Activated CD8-positive, alpha-beta T cell treated with anti-CD3 and anti-CD28 coated beads for 36 hours (primary cell): ENCODE measurements around the gene SETD1A. TPM values are rescaled to one million over a fixed set of nuclear protein-coding genes. Genes with fewer than 3 reads are reported as not detected.

Experiments
- ATAC-seq: fragments of 200-7000 bp; cut with Tn5 transposase; one replicate; pipeline ENCODE4 v1.10.0; 2021; ENCODE audit warnings: mild to moderate bottlenecking, moderate library complexity
- CTCF ChIA-PET: fragments of 350-600 bp; sonication (Branson Sonifier 250); formaldehyde crosslinking; loops from one replicate; lab custom pipeline; 2021; ENCODE audit warnings: antibody characterized with exemption; lab: Charles Lee
- POLR2A ChIA-PET: fragments of 350-600 bp; sonication (Branson Sonifier 250); formaldehyde crosslinking; loops from one replicate; lab custom pipeline; 2021; ENCODE audit warnings: antibody characterized with exemption; lab: Charles Lee
- DNase-seq: peaks from one replicate; pipeline ENCODE4 v3.0.0-alpha.2; 2020
- H3K27ac Mint-ChIP-seq: one replicate; pipeline ENCODE4 v1.8.0; 2021; ENCODE audit warnings: mild to moderate bottlenecking, mixed read lengths
- H3K27me3 Mint-ChIP-seq: one replicate; pipeline ENCODE4 v1.8.0; 2021; ENCODE audit warnings: mixed read lengths
- H3K36me3 Mint-ChIP-seq: one replicate; pipeline ENCODE4 v1.8.0; 2021; ENCODE audit warnings: low read depth, mixed read lengths
- H3K4me1 Mint-ChIP-seq: one replicate; pipeline ENCODE4 v1.8.0; 2021; ENCODE audit warnings: low read depth, mixed read lengths
- H3K4me3 Mint-ChIP-seq: one replicate; pipeline ENCODE4 v1.8.0; 2021; ENCODE audit warnings: mild to moderate bottlenecking, moderate library complexity, mixed read lengths
- H3K9me3 Mint-ChIP-seq: one replicate; pipeline ENCODE4 v1.8.0; 2021; ENCODE audit warnings: mixed read lengths
- intact Hi-C: fragments of 100-400 bp; cut with micrococcal nuclease; formaldehyde crosslinking; loops from one replicate; pipeline ENCODE4 v1.10.0; 2022
- total RNA-seq, 2 experiments: library from RNA; stranded (reverse); gene quantifications; one replicate each; pipeline ENCODE4 v1.2.3, GENCODE V29; 2021
- TF ChIP-seq, protein P1 (sequence below): fragments of 200-600 bp; IDR thresholded peaks from one replicate; pipeline ENCODE4 v1.8.0; 2022; ENCODE audit warnings: antibody characterized with exemption, mild to moderate bottlenecking

The SETD1A gene
- total RNA-seq, 2 experiments from 2014 or later, result 18.0 to 19.2 TPM

DNA sequence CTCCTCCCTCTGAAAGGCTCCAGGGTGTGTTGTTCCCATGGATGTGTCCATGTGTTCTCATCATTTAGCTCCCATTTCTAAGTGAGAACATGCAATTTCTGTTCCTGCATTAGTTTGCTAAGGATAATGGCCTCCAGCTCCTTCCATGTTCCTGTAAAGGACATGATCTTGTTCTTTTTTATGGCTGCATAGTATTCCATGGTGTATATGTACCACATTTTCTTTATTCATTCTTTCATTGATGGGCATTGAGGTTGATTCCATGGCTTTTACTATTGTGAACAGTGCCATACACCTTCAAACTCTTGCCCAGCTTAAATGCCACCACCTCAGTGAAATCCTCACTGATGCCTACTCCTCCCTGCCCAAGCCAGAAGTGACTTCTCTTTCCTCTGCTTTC is 13.2 kb upstream of the SETD1A start:
- H3K36me3 Mint-ChIP-seq, result peaks cover 18% of the 10 kb centered on the region
- ChIA-PET CTCF (interaction anchor here (0.6 to 5.9 kb wide), 4 partner anchors 9 to 99 kb away, joined by 3 to 50 read pairs (median 7); no protein-coding TSS in a partner anchor), POLR2A (interaction anchor here (1.0 to 1.1 kb wide), 2 partner anchors 9 kb away, joined by 4 read pairs; no protein-coding TSS in a partner anchor)
- H3K4me1 Mint-ChIP-seq, result peaks cover 19% of the 10 kb centered on the region
- H3K27me3 Mint-ChIP-seq, result no peaks in the 10 kb centered on the region
- DNase-seq (no peak), ATAC-seq (no peak)
- TF ChIP-seq, protein P1, sequence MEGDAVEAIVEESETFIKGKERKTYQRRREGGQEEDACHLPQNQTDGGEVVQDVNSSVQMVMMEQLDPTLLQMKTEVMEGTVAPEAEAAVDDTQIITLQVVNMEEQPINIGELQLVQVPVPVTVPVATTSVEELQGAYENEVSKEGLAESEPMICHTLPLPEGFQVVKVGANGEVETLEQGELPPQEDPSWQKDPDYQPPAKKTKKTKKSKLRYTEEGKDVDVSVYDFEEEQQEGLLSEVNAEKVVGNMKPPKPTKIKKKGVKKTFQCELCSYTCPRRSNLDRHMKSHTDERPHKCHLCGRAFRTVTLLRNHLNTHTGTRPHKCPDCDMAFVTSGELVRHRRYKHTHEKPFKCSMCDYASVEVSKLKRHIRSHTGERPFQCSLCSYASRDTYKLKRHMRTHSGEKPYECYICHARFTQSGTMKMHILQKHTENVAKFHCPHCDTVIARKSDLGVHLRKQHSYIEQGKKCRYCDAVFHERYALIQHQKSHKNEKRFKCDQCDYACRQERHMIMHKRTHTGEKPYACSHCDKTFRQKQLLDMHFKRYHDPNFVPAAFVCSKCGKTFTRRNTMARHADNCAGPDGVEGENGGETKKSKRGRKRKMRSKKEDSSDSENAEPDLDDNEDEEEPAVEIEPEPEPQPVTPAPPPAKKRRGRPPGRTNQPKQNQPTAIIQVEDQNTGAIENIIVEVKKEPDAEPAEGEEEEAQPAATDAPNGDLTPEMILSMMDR, result no peak
- intact Hi-C loops, result no loop called here
- H3K4me3 Mint-ChIP-seq, result no peak overlapping the region
- H3K9me3 Mint-ChIP-seq, result no peaks in the 10 kb centered on the region
- H3K27ac Mint-ChIP-seq, result no peak overlapping the region

DNA sequence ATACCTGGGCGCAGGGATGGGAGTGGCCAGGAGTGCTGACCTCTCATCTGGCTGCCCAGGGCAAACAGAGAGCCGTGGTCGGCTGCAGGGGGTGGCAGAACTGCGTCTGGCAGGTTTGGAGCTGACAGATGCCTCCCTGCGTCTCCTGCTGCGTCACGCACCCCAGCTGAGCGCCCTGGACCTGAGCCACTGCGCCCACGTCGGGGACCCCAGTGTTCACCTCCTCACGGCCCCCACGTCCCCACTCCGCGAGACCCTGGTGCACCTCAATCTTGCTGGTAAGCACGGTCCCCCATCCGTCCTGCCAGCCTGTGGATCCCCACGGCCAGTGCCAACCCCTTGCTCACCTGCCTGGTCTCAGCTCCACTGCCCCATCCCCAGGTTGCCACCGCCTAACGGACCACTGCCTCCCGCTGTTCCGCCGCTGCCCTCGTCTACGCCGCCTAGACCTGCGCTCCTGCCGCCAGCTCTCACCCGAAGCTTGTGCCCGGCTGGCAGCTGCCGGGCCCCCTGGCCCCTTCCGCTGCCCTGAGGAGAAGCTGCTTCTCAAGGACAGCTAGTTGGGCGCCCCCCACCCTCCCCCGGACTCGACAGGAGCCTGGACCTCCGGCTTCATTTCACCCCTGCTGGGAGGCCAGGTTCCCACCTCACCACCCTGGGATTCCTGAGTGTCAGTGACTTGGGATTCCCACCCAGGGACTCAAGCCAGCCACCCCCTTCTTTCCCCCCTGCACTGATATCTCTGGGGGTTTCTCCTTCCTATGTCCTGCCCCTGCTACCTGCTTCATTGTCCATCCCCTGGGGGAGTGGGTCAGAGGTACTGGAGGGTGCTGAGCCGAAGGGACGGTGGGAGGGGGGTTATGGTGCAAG is 10.6 kb upstream of the SETD1A start:
- CTCF ChIA-PET, result no interaction called here
- no peak for DNase-seq
- Mint-ChIP-seq H3K9me3 (no peaks in the 10 kb centered on the region), H3K36me3 (peaks cover 17% of the 10 kb centered on the region), H3K27ac (no peak overlapping the region), H3K4me1 (peaks cover 24% of the 10 kb centered on the region), H3K27me3 (no peaks in the 10 kb centered on the region), H3K4me3 (no peak overlapping the region)
- POLR2A ChIA-PET, result no interaction called here
- no peak for ATAC-seq
- TF ChIP-seq, protein P1, result no peak
- intact Hi-C loops, result no loop called here

DNA sequence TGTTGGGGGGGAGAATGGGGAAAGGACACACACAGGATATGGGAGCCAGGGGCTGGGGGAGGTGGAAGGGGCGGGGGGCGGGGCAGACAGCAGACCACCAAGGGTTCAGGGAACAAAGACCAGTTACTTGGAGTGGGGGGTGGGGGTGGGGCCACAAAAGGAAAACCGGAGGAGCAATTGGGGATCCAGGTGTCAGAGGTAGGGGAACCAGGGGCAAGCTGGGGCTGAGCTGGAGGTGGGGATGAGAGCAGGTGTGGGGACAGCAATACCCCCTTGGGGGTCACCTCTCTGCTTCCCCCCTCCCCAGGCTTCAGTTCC is 10.1 kb upstream of the SETD1A start:
- H3K27ac Mint-ChIP-seq, result no peak overlapping the region
- intact Hi-C loops, result no loop called here
- no peaks in the 10 kb centered on the region for H3K9me3 Mint-ChIP-seq
- DNase-seq, result no peak
- H3K4me1 Mint-ChIP-seq, result peaks cover 18% of the 10 kb centered on the region
- no peak for ATAC-seq
- peaks cover 17% of the 10 kb centered on the region for H3K36me3 Mint-ChIP-seq
- TF ChIP-seq, protein P1, result no peak
- ChIA-PET CTCF (no interaction called here), POLR2A (no interaction called here)
- no peak overlapping the region for H3K4me3 Mint-ChIP-seq
- H3K27me3 Mint-ChIP-seq, result no peaks in the 10 kb centered on the region

DNA sequence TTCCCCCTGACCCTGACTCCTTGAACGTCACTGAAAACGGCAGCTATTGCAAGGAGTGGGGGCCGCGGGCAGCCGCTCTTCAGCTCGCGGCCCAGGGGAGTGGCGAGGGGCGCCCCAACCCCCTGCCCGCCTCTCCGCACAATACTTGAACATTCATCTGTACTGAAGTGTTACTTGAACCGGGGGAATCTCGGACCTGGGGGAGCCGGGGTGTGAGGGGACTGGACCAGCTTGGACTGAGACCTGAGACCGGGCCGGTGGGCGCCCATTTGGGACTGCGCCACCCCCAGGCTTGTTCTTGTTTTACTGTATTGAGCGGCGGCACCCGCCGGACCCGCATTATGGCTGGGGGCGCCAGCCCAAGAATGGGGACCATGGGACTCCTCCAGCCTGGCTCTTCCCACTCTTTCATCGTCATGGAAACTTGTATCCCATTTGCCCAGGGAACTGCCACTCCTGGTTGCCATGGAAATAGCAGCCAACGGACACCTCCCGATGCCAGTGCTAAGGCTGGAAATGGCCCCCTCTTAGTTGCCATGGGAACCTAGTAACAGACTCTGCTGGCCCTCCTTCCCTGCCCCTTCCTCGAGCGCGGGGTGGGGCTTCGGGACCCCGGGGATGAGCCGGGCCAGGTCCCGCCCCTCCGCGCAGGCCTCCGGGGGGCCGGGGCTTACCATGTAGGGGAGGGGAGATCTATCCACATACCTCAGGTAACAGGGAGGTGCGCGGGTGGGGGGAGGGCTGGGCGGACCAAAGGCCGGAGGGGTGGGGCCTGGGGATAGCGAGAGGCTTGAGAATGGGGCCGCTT is 9.5 kb upstream of the SETD1A start:
- Mint-ChIP-seq H3K36me3 (peaks cover 17% of the 10 kb centered on the region), H3K4me3 (no peak overlapping the region), H3K27me3 (no peaks in the 10 kb centered on the region), H3K4me1 (peaks cover 15% of the 10 kb centered on the region), H3K27ac (no peak overlapping the region), H3K9me3 (no peaks in the 10 kb centered on the region)
- TF ChIP-seq, protein P1, result no peak
- intact Hi-C loops, result no loop called here
- DNase-seq, result no peak
- CTCF ChIA-PET, result interaction anchor here (1.3 kb wide), 1 partner anchor 37 kb away, joined by 4 read pairs; the partner anchor contains the start of gene HSD3B7
- ATAC-seq, result peak; percentile 9
- POLR2A ChIA-PET, result interaction anchor here (1.0 kb wide), 1 partner anchor 143 kb away, joined by 3 read pairs; no protein-coding TSS in a partner anchor
